T-cell (primary cell): ENCODE data around the gene PABPN1. TPM values are rescaled to one million over a fixed set of nuclear protein-coding genes. Genes with fewer than 3 reads are reported as not detected.

Experiments
- ATAC-seq, 4 experiments: fragments of 200-7000 bp in 3 of 4; fragments of 150-1000 bp in 1 of 4; cut with Tn5 transposase; replicated peaks in 1 of 4; 1 replicate in 3 of 4; 2 replicates in 1 of 4; pipeline ENCODE4 v1.10.0; 2021; ENCODE audit warnings: moderate library complexity in 3 of 4, mild to moderate bottlenecking in 2 of 4, moderate number of reproducible peaks in 1 of 4
- CTCF ChIA-PET, 2 donors: fragments of 300-600 bp; sonication (Branson Sonifier 250); formaldehyde crosslinking; loops; one replicate each; lab custom pipeline; 2022; ENCODE audit warnings: antibody characterized with exemption in 2 of 2; lab: Charles Lee
- POLR2A ChIA-PET, 2 donors: fragments of 300-600 bp; sonication (Branson Sonifier 250); formaldehyde crosslinking; loops; one replicate each; lab custom pipeline; 2022; ENCODE audit warnings: antibody characterized with exemption in 2 of 2; lab: Charles Lee
- DNase-seq, 35 experiments: peaks; one replicate each; pipeline versions ENCODE4 v3.0.0 to v3.0.0-alpha.2; 2013 to 2023
- H3K27ac ChIP-seq: one replicate; pipeline ENCODE4 v1.5.1; 2013; ENCODE audit warnings: low read length
- H3K27me3 ChIP-seq, 2 experiments: replicated peaks in 1 of 2; 1 replicate in 1 of 2; 2 replicates in 1 of 2; pipeline versions ENCODE4 v1.6.1 to v1.7.0; 2013; ENCODE audit warnings: low read length in 1 of 2, mixed read lengths in 1 of 2; ENCODE audit not compliant: control insufficient read depth in 2 of 2, insufficient read depth in 2 of 2; ENCODE audit errors: extremely low read depth in 1 of 2
- H3K36me3 ChIP-seq, 2 donors: 1 replicate in 1 of 2; 2 replicates in 1 of 2; pipeline versions ENCODE4 v1.6.1 to v1.7.0; 2013; ENCODE audit warnings: low read length in 1 of 2; ENCODE audit not compliant: control insufficient read depth in 2 of 2, insufficient read depth in 1 of 2; ENCODE audit errors: extremely low read depth in 1 of 2
- H3K4me1 ChIP-seq, 2 experiments: 1 replicate in 1 of 2; 2 replicates in 1 of 2; pipeline versions ENCODE4 v1.6.1 to v1.7.0; 2013; ENCODE audit warnings: low read length in 2 of 2, mixed read lengths in 1 of 2; ENCODE audit not compliant: insufficient read depth in 2 of 2, control insufficient read depth in 1 of 2; ENCODE audit errors: extremely low read depth in 1 of 2
- H3K4me3 ChIP-seq, 2 donors: 1 replicate in 1 of 2; 2 replicates in 1 of 2; pipeline versions ENCODE4 v1.5.1 to v1.7.0; 2013; ENCODE audit warnings: mild to moderate bottlenecking in 2 of 2, low read length in 1 of 2, moderate library complexity in 1 of 2; ENCODE audit not compliant: control insufficient read depth in 1 of 2; ENCODE audit errors: extremely low read depth in 1 of 2
- H3K9me3 ChIP-seq: 2 replicates; pipeline ENCODE4 v1.7.0; 2013
- H3K27ac Mint-ChIP-seq, 2 donors: one replicate each; pipeline ENCODE4 v1.8.0; 2020 to 2021; ENCODE audit warnings: mild to moderate bottlenecking in 2 of 2, mixed read lengths in 2 of 2
- H3K27me3 Mint-ChIP-seq, 2 donors: one replicate each; pipeline ENCODE4 v1.8.0; 2021 to 2022; ENCODE audit warnings: mixed read lengths in 2 of 2
- H3K36me3 Mint-ChIP-seq: one replicate; pipeline ENCODE4 v1.8.0; 2021; ENCODE audit warnings: mixed read lengths
- H3K4me1 Mint-ChIP-seq, 3 donors: one replicate each; pipeline ENCODE4 v1.8.0; 2020 to 2022; ENCODE audit warnings: mixed read lengths in 3 of 3, mild to moderate bottlenecking in 1 of 3
- H3K4me3 Mint-ChIP-seq, 3 donors: one replicate each; pipeline ENCODE4 v1.8.0; 2020 to 2022; ENCODE audit warnings: mild to moderate bottlenecking in 3 of 3, mixed read lengths in 3 of 3, moderate library complexity in 3 of 3
- H3K9me3 Mint-ChIP-seq, 3 donors: one replicate each; pipeline ENCODE4 v1.8.0; 2020 to 2022; ENCODE audit warnings: mixed read lengths in 3 of 3
- WGBS: methylation state at CpG from one replicate; pipeline ENCODE4 v1.1.5; 2013; ENCODE audit warnings: missing lambda C conversion rate; ENCODE audit not compliant: insufficient coverage; 5-methylcytosine and 5-hydroxymethylcytosine counted together
- total RNA-seq, 35 experiments: library from RNA in 6 of 35; stranded (reverse) in 6 of 35; fragments of 120-200 nt in 1 of 35; gene quantifications; one replicate each; pipeline versions ENCODE4 v1.2.1 to v1.2.4 and lab custom pipeline; 2013 to 2026

Gene PABPN1
- total RNA-seq, 5 donors from 2014 or later (not counting 1 experiment from before 2014, with no cell fraction given): 182 to 207 (median 186) TPM

DNA sequence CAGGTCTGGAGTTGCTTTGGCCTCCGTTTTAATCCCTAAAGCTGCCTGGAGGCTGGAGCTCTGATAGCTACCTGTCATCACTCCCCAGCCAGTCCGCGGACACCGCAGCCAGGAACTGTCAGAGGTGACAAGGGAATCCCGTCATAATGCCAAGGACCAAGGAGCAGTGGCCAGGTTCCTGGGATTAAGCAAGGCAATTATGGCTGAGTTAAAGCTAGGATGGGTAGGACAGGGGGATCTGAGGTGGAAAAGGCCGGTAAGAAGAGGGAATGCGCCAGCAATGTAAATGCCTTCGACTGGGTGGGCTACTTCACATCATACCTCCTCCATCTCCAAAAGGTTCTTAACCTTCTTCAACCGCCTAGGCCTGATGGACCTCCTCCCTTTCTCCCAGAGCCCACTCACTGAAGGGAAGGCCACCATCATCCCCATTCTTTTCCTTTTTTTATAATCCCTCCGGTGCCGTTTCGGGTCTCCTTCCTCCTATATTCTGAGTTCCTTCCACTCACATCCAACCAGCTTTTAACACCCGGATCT, 20.5 kb upstream of the PABPN1 start:
- Histone ChIP-seq H3K9me3 (no peaks in the 10 kb centered on the region), H3K4me3 (peak overlapping the region; percentile 74 to 81), H3K27ac (peak overlapping the region; percentile 92), H3K27me3 (peaks cover 0 to 5% of the 10 kb centered on the region in 2 experiments), H3K4me1 (peaks cover 9 to 26% of the 10 kb centered on the region in 2 experiments), H3K36me3 (peaks cover 0 to 16% of the 10 kb centered on the region in 2 donors)
- no peaks in the 10 kb centered on the region for H3K9me3 Mint-ChIP-seq
- ATAC-seq (no peak), DNase-seq (peak in 5 of 35 experiments; percentile 12 to 32 (median 16))
- WGBS: 25% methylated on average over 6 of the region's 13 CpGs
- ChIA-PET CTCF (interaction anchor here (0.6 to 6.3 kb wide), 10 partner anchors 11 to 314 kb away, joined by 3 to 93 read pairs (median 4); partner anchors contain the start of genes ACIN1 (in 1 of the 2), C14orf119 (in 1 of the 2), HOMEZ (in 1 of the 2) and PABPN1 (in 1 of the 2)), POLR2A (interaction anchor here (0.5 to 1.2 kb wide), 10 partner anchors 12 to 1728 kb away, joined by 3 to 15 read pairs (median 4); partner anchors contain the start of genes ACIN1 (in 1 of the 2), HOMEZ (in 1 of the 2) and PABPN1 (in 1 of the 2))
- peaks cover 11% of the 10 kb centered on the region for H3K36me3 Mint-ChIP-seq
- H3K4me1 Mint-ChIP-seq: peaks cover 15 to 34% (median 30%) of the 10 kb centered on the region in 3 donors
- H3K27ac Mint-ChIP-seq: peak overlapping the region; percentile 93 to 94
- peaks cover 4 to 8% of the 10 kb centered on the region in 2 donors for H3K27me3 Mint-ChIP-seq
- H3K4me3 Mint-ChIP-seq: peak overlapping the region; percentile 85 to 100 (median 87)

DNA sequence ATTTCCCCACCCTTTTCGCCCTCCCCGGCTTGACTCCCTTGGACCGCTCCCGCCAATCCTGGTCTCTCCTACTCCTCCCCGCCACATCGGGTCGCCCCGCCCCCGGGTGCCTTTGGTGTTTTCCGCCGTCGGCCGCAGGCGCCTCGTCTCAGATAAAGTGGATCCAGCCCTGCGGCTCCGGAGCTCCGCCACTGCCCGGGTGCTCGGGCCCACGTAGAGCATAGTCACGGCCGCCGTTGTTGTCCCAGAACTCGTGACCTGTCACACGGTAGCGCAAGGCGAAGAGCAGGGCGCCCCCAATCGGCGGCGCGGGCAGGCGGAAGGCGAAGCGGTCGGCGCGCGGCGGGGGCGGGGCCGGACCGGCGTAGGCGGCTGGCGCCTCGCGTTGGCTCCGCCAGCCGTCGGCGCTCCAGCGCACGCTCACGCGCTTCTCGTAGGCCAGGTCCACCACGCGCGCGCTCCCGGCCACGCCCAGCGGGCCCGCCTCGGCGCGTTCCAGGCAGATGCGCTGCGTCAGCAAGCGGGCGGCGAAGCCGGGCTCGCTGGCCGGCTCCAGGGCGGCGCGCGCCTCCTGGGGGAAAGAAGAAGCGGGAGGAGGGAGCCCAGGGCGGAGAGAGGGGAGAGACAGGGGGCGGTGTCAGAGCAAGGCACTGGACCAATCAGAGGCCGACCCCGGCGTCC, 19.8 kb upstream of the PABPN1 start:
- Mint-ChIP-seq H3K27ac (peak overlapping the region; percentile 93 to 94), H3K4me3 (peak overlapping the region; percentile 92 to 100 (median 92)), H3K9me3 (no peaks in the 10 kb centered on the region), H3K27me3 (peaks cover 11 to 12% of the 10 kb centered on the region in 2 donors), H3K36me3 (peaks cover 11% of the 10 kb centered on the region), H3K4me1 (peaks cover 15 to 34% (median 30%) of the 10 kb centered on the region in 3 donors)
- Histone ChIP-seq H3K27me3 (peaks cover 0 to 10% of the 10 kb centered on the region in 2 experiments), H3K4me3 (peak overlapping the region; percentile 74 to 85), H3K4me1 (peaks cover 9 to 26% of the 10 kb centered on the region in 2 experiments), H3K9me3 (no peaks in the 10 kb centered on the region), H3K27ac (peak overlapping the region; percentile 96), H3K36me3 (peaks cover 0 to 16% of the 10 kb centered on the region in 2 donors)
- WGBS: under 1% methylated on average over 87 of the region's 87 CpGs
- ATAC-seq (peak; percentile 75 to 82 (median 76)), DNase-seq (peak; percentile 91 to 99 (median 96))
- ChIA-PET POLR2A (interaction anchor here (0.5 to 1.7 kb wide), 9 partner anchors 12 to 1729 kb away, joined by 3 to 30 read pairs (median 4); partner anchors contain the start of genes HOMEZ (in 1 of the 2) and PABPN1 (in 1 of the 2)), CTCF (interaction anchor here (0.6 to 6.3 kb wide), 8 partner anchors 11 to 315 kb away, joined by 3 to 93 read pairs (median 6); partner anchors contain the start of genes ACIN1 (in 1 of the 2), C14orf119 (in 1 of the 2), HOMEZ (in 1 of the 2) and PABPN1 (in 1 of the 2))

DNA sequence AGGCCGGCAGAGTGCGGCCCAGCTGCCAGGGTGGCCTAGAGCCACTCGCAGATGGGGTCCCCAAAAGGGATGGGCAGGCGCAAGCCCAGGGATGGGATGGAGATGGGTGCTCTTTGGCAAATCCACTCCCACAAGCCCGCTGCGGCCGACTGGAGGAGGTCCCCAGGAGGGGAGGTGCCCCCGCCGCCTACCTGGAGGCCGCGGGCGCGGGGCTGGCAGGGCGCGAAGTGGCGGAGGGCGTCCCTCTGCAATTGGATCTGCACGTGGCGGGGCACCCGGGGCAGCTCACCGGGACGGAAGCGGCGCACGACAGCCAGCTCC, 19.3 kb upstream of the PABPN1 start:
- CTCF ChIA-PET: interaction anchor here (1.0 to 6.3 kb wide), 6 partner anchors 15 to 383 kb away, joined by 3 to 93 read pairs (median 8); partner anchors contain the start of genes ACIN1 (in 1 of the 2), C14orf119 (in 1 of the 2), HOMEZ (in 1 of the 2) and PABPN1 (in 1 of the 2)
- H3K27ac ChIP-seq: peak overlapping the region; percentile 96
- POLR2A ChIA-PET: interaction anchor here (0.5 to 1.7 kb wide), 3 partner anchors 13 to 19 kb away, joined by 3 to 30 read pairs (median 5); partner anchors contain the start of gene PABPN1 (in 1 of the 2)
- H3K4me1 ChIP-seq: peaks cover 9 to 26% of the 10 kb centered on the region in 2 experiments
- Mint-ChIP-seq H3K36me3 (peaks cover 6% of the 10 kb centered on the region), H3K9me3 (no peaks in the 10 kb centered on the region), H3K4me1 (peaks cover 15 to 34% (median 28%) of the 10 kb centered on the region in 3 donors), H3K27ac (peak overlapping the region; percentile 90), H3K27me3 (peaks cover 11 to 12% of the 10 kb centered on the region in 2 donors), H3K4me3 (peak overlapping the region; percentile 92 to 100 (median 92))
- ATAC-seq (peak; percentile 31 to 40 (median 36)), DNase-seq (peak in 28 of 35 experiments; percentile 44 to 76 (median 60))
- H3K27me3 ChIP-seq: peaks cover 0 to 15% of the 10 kb centered on the region in 2 experiments
- 0% methylated on average over 24 of the region's 25 CpGs for WGBS
- peak overlapping the region; percentile 74 to 85 for H3K4me3 ChIP-seq
- H3K36me3 ChIP-seq: peaks cover 0 to 14% of the 10 kb centered on the region in 2 donors
- no peaks in the 10 kb centered on the region for H3K9me3 ChIP-seq

DNA sequence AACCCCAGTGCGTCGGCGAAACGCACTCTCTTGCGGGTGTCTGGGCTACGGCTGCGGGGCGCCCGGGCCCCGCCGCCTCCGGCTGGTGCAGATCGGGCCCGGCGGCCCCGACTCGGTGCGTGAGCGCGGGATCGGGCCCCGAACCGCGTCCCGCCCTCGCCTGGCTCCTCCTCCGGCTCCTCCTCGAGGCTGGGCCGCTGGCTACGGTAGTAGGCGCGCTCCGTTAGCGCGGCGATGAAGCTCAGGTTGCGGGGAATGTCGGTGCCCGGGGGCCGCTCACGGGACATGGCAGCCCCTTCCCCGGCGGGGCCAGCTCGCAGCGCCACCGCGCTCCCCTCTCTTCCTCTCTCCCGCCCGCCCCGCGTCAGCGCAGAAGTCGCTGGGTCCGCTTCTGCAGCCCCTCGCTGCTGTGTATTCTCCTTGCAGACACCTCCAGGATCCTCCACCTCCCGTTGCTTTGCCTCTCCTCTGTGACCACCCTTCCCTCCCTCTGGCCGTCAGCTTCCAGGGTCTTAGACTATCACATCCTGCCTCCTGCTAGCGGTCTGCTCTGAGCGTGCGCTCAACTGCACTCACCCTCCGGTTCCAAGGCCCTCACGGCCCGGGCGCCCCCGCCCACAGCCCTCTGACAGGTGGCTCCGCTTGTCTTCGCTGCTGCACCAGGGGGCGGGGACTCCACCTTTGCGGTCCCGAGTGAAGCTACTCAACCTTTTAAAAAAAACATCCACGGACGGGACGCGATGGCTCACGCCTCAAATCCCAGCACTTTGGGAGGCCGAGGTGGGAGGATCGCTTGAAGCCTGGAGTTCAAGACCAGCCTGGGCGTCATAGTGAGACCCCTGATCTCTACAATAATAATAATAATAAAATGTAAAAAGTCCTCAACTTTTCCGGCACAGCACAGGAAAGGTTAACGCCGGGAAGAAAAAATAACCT, 18.7 kb upstream of the PABPN1 start, which contains the start of gene PPP1R3E:
Gene PPP1R3E (minus strand): TSS at position 570 of the 936 bp plus-strand sequence. CDS start 283 bp downstream, at position 287.
- POLR2A ChIA-PET: interaction anchor here (0.5 to 1.7 kb wide), 5 partner anchors 14 to 790 kb away, joined by 3 to 30 read pairs (median 4); partner anchors contain the start of genes PABPN1 (in 1 of the 2) and SLC22A17 (in 1 of the 2)

DNA sequence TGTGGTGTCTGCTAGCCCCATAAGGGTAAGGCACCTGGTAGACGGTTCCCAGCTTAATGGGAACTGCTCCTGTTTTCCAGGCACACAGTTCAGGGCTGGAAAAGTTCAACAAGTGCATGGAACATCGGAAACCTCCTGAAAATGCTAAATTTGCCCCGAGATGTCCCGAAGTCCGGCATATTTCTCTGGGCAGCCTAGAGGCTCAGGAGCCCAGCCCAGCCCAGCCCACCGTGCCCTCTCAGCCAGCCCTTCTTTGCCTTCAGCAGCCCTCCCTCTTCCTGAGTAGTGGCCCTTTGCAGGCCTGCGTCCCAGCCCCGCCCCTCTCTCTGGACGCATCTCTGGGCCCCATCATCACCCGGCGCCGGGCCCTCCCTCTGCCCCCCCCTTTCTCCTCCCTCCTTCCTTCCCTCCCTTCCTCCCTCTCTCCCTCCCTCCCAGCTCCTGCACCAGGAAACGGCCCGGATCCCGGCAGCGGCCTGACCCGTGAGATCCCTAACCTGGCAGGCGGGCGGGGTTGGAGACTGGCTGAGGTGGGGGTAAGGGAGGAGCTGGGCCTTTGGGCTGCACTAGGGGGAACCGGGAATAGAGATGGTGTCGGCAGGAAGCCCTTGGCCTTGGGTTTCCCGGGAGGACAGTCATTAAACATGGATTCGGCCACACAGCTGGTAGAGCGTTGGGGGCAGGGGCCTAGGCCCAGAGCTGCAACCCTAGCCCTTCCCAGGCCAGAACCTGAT, 14.7 kb upstream of the PABPN1 start, which contains the start of gene BCL2L2:
Gene BCL2L2 (plus strand): TSS at position 422 of the 734 bp plus-strand sequence. CDS start 935 bp downstream, outside the sequence.
- H3K27ac Mint-ChIP-seq: peak within 1 kb of the TSS in 1 of 2 donors; percentile 63
- no peak for ATAC-seq
- peak in 1 of 35 experiments; percentile 21 for DNase-seq
- H3K9me3 Mint-ChIP-seq: no peaks in the 10 kb centered on the region
- H3K4me1 Mint-ChIP-seq: peaks cover 3 to 10% (median 5%) of the 10 kb centered on the region in 3 donors
- H3K36me3 Mint-ChIP-seq: no peaks in the 10 kb centered on the region
- Histone ChIP-seq H3K4me3 (no peak within 1 kb of the TSS), H3K27ac (no peak within 1 kb of the TSS), H3K27me3 (peaks cover 0 to 51% of the 10 kb centered on the region in 2 experiments), H3K9me3 (no peaks in the 10 kb centered on the region), H3K4me1 (peaks cover 0 to 14% of the 10 kb centered on the region in 2 experiments), H3K36me3 (no peaks in the 10 kb centered on the region)
- H3K4me3 Mint-ChIP-seq: peak within 1 kb of the TSS in 1 of 3 donors; percentile 41
- H3K27me3 Mint-ChIP-seq: peaks cover 24 to 40% of the 10 kb centered on the region in 2 donors
- POLR2A ChIA-PET: no interaction called here
- 30% methylated on average over 20 of the region's 24 CpGs for WGBS
- CTCF ChIA-PET: interaction anchor here in 1 of 2 donors (1.4 kb wide), 1 partner anchor 15 kb away, joined by 3 read pairs; the partner anchor contains the start of gene PABPN1

More for the DNA sequence above, 18.7 kb upstream of the PABPN1 start, which contains the start of gene PPP1R3E:
- Mint-ChIP-seq H3K27me3 (peaks cover 17 to 18% of the 10 kb centered on the region in 2 donors), H3K9me3 (no peaks in the 10 kb centered on the region), H3K36me3 (peaks cover 3% of the 10 kb centered on the region), H3K27ac (peak within 1 kb of the TSS; percentile 96 to 97), H3K4me3 (peak within 1 kb of the TSS; percentile 92 to 100 (median 92)), H3K4me1 (peaks cover 15 to 34% (median 29%) of the 10 kb centered on the region in 3 donors)
- Histone ChIP-seq H3K4me1 (peaks cover 9 to 26% of the 10 kb centered on the region in 2 experiments), H3K9me3 (no peaks in the 10 kb centered on the region), H3K4me3 (peak within 1 kb of the TSS; percentile 74 to 85), H3K27ac (peak within 1 kb of the TSS; percentile 96), H3K27me3 (peaks cover 0 to 21% of the 10 kb centered on the region in 2 experiments), H3K36me3 (peaks cover 0 to 8% of the 10 kb centered on the region in 2 donors)
- DNase-seq (peak; percentile 74 to 92 (median 84)), ATAC-seq (peak; percentile 52 to 58 (median 55))
- under 1% methylated on average over 65 of the region's 81 CpGs for WGBS
- CTCF ChIA-PET: interaction anchor here (0.6 to 6.3 kb wide), 6 partner anchors 16 to 384 kb away, joined by 3 to 93 read pairs (median 4); partner anchors contain the start of genes ACIN1 (in 1 of the 2), C14orf119 (in 1 of the 2), PABPN1 (in 1 of the 2) and RBM23 (in 1 of the 2)
